Pancreas (tissue), 10 donors: Measurements from ENCODE around the gene CCL26. TPM values are rescaled to one million over a fixed set of nuclear protein-coding genes. Genes with fewer than 3 reads are reported as not detected.

Experiments used
- ATAC-seq, 4 donors: fragments of 200-7000 bp; cut with Tn5 transposase; one replicate each; pipeline versions ENCODE4 v1.8.0 to v1.9.1; 2020; ENCODE audit warnings: mild to moderate bottlenecking in 4 of 4, moderate library complexity in 4 of 4
- DNase-seq, 6 donors: peaks; one replicate each; pipeline ENCODE4 v3.0.0-alpha.2; 2020
- FAIRE-seq: peaks from 2 replicates; lab custom pipeline; 2012; peaks lifted over from hg19 to GRCh38; lab: Jason Lieb, UNC
- H3K27ac ChIP-seq, 4 donors: fragments of 200-600 bp; sonication (generic); 1 replicate in 3 of 4; 2 replicates in 1 of 4; pipeline versions ENCODE4 v1.5.0 to v1.8.0; 2020
- H3K27me3 ChIP-seq, 4 donors: fragments of 200-600 bp; one replicate each; pipeline ENCODE4 v1.8.0; 2021
- H3K36me3 ChIP-seq, 3 donors: fragments of 200-600 bp; sonication (generic) in 1 of 3; one replicate each; pipeline versions ENCODE4 v1.5.0 to v1.8.0; 2020 to 2021
- H3K4me1 ChIP-seq, 3 donors: fragments of 200-600 bp; one replicate each; pipeline ENCODE4 v1.8.0; 2021
- H3K4me3 ChIP-seq, 4 donors: fragments of 200-600 bp; sonication (generic) in 2 of 4; one replicate each; pipeline versions ENCODE4 v1.5.0 to v1.8.0; 2020 to 2021
- H3K9me3 ChIP-seq, 4 donors: fragments of 200-600 bp; one replicate each; pipeline ENCODE4 v1.8.0; 2021
- WGBS, 2 donors: extraction: QIAGEN DNeasy Blood & Tissue Kit; methylation state at CpG; one replicate each; pipeline ENCODE4 v1.1.7; 2013; 5-methylcytosine and 5-hydroxymethylcytosine counted together
- intact Hi-C, 3 donors: fragments of 100-400 bp; cut with DNase I; formaldehyde crosslinking; loops; one replicate each; pipeline versions ENCODE4 v1.11.1 to v1.14.2; 2022
- polyA plus RNA-seq, 2 donors: library from polyadenylated mRNA; stranded (reverse); fragments of 200-250 nt; gene quantifications; one replicate each; pipeline ENCODE4 v1.2.3, GENCODE V29; 2013
- total RNA-seq, 6 donors: library from RNA; stranded (reverse); fragmentation: NEBNext Ultra II Directional in 4 of 6; extraction: Animal tissue kit (Norgen Biotek cat#: 25700) in 4 of 6; gene quantifications; one replicate each; pipeline versions ENCODE4 v1.2.1 to v1.2.4, GENCODE V29; 2021 to 2023
- TF ChIP-seq, protein P1 (sequence below), 4 donors: fragments of 200-600 bp; sonication (generic) in 3 of 4; IDR thresholded peaks; one replicate each; pipeline versions ENCODE4 v1.5.0 to v1.8.0; 2021; ENCODE audit warnings: antibody characterized with exemption in 4 of 4
- donor health status: healthy with polysubstance abuse.
- donor health status: DM: no; HTN: no; CAD: no; lungs with moderate emphysema.
- donor health status: DM: no; HTN: no; CAD: no.
- donor health status: control.
- donor health status: control.
- donor health status: Bipolar disorder and iron deficiency.
- donor health status: DM: yes; HTN: yes; CAD: no.
- donor health status: DM: no; HTN: no; CAD: no.
- donor health status: DM: no; HTN: no; CAD: no.
- donor health status: DM: yes; HTN: yes; CAD: no.

Gene CCL26
- total and polyA plus RNA-seq, 8 donors = 0.47 to 0.53 TPM; not detected in 6

GRCh38 chr7:75815418-75816064 lies 43.5 kb upstream of the CCL26 start:
- FAIRE-seq = no peak
- 49 to 57% methylated on average over 10 of the region's 10 CpGs for WGBS, 2 donors

DNA sequence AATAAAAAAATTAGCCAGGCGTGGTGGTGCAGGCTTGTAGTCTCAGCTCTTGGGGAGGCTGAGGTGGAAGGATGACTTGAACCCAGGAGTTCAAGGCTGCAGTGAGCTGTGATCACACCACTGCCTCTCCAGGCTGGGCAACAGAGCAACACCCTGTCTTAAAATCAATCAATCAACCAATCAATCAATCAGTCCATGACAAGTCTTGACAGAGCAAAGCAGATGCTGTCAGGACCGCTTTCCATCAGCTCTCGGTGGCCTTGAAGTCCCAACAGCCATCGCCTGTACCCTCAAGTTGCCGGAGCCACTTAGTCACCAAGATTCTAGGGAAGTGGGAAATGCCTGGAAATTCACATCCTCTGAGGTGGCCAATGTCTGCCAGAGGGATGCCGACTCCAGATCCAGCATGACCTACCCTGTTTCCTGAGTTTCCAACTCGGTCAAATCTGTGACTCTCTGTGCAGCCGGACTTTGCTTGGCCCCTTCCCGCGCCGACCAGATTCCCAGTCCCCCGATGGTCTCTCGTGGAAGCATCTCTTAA lies 42.5 kb upstream of the CCL26 start:
- Histone ChIP-seq H3K4me1 (no peaks in the 10 kb centered on the region), H3K4me3 (no peak overlapping the region), H3K9me3 (no peaks in the 10 kb centered on the region), H3K36me3 (no peaks in the 10 kb centered on the region), H3K27me3 (no peaks in the 10 kb centered on the region), H3K27ac (no peak overlapping the region)
- DNase-seq = no peak
- intact Hi-C loops = no loop called here
- no peak for ATAC-seq
- 69 to 74% methylated on average over 13 of the region's 13 CpGs for WGBS, 2 donors
- TF ChIP-seq, protein P1, sequence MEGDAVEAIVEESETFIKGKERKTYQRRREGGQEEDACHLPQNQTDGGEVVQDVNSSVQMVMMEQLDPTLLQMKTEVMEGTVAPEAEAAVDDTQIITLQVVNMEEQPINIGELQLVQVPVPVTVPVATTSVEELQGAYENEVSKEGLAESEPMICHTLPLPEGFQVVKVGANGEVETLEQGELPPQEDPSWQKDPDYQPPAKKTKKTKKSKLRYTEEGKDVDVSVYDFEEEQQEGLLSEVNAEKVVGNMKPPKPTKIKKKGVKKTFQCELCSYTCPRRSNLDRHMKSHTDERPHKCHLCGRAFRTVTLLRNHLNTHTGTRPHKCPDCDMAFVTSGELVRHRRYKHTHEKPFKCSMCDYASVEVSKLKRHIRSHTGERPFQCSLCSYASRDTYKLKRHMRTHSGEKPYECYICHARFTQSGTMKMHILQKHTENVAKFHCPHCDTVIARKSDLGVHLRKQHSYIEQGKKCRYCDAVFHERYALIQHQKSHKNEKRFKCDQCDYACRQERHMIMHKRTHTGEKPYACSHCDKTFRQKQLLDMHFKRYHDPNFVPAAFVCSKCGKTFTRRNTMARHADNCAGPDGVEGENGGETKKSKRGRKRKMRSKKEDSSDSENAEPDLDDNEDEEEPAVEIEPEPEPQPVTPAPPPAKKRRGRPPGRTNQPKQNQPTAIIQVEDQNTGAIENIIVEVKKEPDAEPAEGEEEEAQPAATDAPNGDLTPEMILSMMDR (IDR thresholded peaks at IDR 0.05) = no peak
- FAIRE-seq = no peak

More at GRCh38 chr7:75815418-75816064, 43.5 kb upstream of the CCL26 start:
- no peak for DNase-seq
- Histone ChIP-seq H3K27me3 (no peaks in the 10 kb centered on the region), H3K27ac (no peak overlapping the region), H3K36me3 (no peaks in the 10 kb centered on the region), H3K4me3 (no peak overlapping the region), H3K4me1 (no peaks in the 10 kb centered on the region), H3K9me3 (no peaks in the 10 kb centered on the region)
- no peak for ATAC-seq
- TF ChIP-seq, protein P1 (IDR thresholded peaks at IDR 0.05) = no peak
- intact Hi-C loops = no loop called here

- Histone ChIP-seq H3K4me3 (no peak within 1 kb of the TSS), H3K27me3 (no peaks in the 10 kb centered on the region), H3K9me3 (no peaks in the 10 kb centered on the region), H3K27ac (no peak within 1 kb of the TSS), H3K36me3 (no peaks in the 10 kb centered on the region), H3K4me1 (no peaks in the 10 kb centered on the region)
- intact Hi-C loops = no loop called here
- FAIRE-seq (no peak), ATAC-seq (peak in 1 of 4 donors; percentile 29), DNase-seq (no peak)
- WGBS, 2 donors = 58 to 69% methylated on average over 7 of the region's 7 CpGs
- TF ChIP-seq, protein P1 (IDR thresholded peaks at IDR 0.05) = no peak
Observed at GRCh38 chr7:75813781-75814236, 41.8 kb upstream of the CCL26 start, which contains the start of gene CCL24. Gene CCL24, minus strand, starts transcription at chr7:75813806. Its CDS starts 91 bp downstream, at chr7:75813715.

GRCh38 chr7:75813084-75813483 lies 41.1 kb upstream of the CCL26 start:
- Histone ChIP-seq H3K9me3 (no peaks in the 10 kb centered on the region), H3K27me3 (no peaks in the 10 kb centered on the region), H3K4me1 (no peaks in the 10 kb centered on the region), H3K27ac (no peak overlapping the region), H3K36me3 (no peaks in the 10 kb centered on the region), H3K4me3 (no peak overlapping the region)
- WGBS, 2 donors = 52 to 57% methylated on average over 3 of the region's 3 CpGs
- intact Hi-C loops = no loop called here
- FAIRE-seq (no peak), DNase-seq (no peak), ATAC-seq (no peak)
- TF ChIP-seq, protein P1 (IDR thresholded peaks at IDR 0.05) = no peak
